GM12878 (cell line): ENCODE data around the gene RGS6. TPM values are rescaled to one million over a fixed set of nuclear protein-coding genes. Genes with fewer than 3 reads are reported as not detected.
A peak's percentile ranks its signal among the peaks of the same experiment; 100 is the strongest.

Experiments
- ATF2 ChIP-seq: IDR thresholded peaks from 2 replicates; pipeline ENCODE4 v1.6.1; 2012; ENCODE audit warnings: low read length, inconsistent platforms
- BRCA1 ChIP-seq: IDR thresholded peaks from 2 replicates; pipeline ENCODE4 v1.6.1; 2011; ENCODE audit warnings: low read depth, low read length, improper control_type of control experiment
- CEBPZ ChIP-seq: fragments of 150-350 bp; IDR thresholded peaks from 2 replicates; pipeline ENCODE4 v1.6.1; 2016; ENCODE audit warnings: low read depth, low read length
- CHD2 ChIP-seq: IDR thresholded peaks from 2 replicates; pipeline ENCODE4 v1.6.1; 2011; ENCODE audit warnings: low read depth, low read length, improper control_type of control experiment, borderline replicate concordance
- EED ChIP-seq: sonication (generic); IDR thresholded peaks from 2 replicates; pipeline ENCODE4 v1.6.1; 2016; ENCODE audit warnings: antibody characterized with exemption, low read depth
- EZH2 ChIP-seq: IDR thresholded peaks from 2 replicates; pipeline ENCODE4 v1.6.1; 2012; ENCODE audit warnings: low read depth, mild to moderate bottlenecking, control low read depth, inconsistent platforms, low read length, borderline replicate concordance; ENCODE audit not compliant: control insufficient read depth
- FOXM1 ChIP-seq: IDR thresholded peaks from 2 replicates; pipeline ENCODE4 v1.6.1; 2012; ENCODE audit warnings: low read depth, mild to moderate bottlenecking, inconsistent platforms, low read length, moderate library complexity
- HCFC1 ChIP-seq: fragments of 150-350 bp; IDR thresholded peaks from 2 replicates; pipeline ENCODE4 v1.6.1; 2014; ENCODE audit warnings: low read length
- HDGF ChIP-seq: fragments of 450-650 bp; IDR thresholded peaks from 2 replicates; pipeline ENCODE4 v1.6.1; 2016; ENCODE audit warnings: antibody characterized with exemption
- IRF4 ChIP-seq: IDR thresholded peaks from 2 replicates; pipeline ENCODE4 v1.6.1; 2011; ENCODE audit warnings: low read depth, low read length
- JUNB ChIP-seq: IDR thresholded peaks from 2 replicates; pipeline ENCODE4 v1.6.1; 2016; ENCODE audit warnings: antibody characterized with exemption, mild to moderate bottlenecking
- MEF2B ChIP-seq: fragments of 450-650 bp; IDR thresholded peaks from 2 replicates; pipeline ENCODE4 v1.6.1; 2018; ENCODE audit warnings: mild to moderate bottlenecking, moderate library complexity; ENCODE audit not compliant: partially characterized antibody, poor library complexity, severe bottlenecking
- MTA2 ChIP-seq: fragments of 450-650 bp; IDR thresholded peaks from 2 replicates; pipeline ENCODE4 v1.6.1; 2016; ENCODE audit warnings: low read depth, mild to moderate bottlenecking, moderate library complexity
- NR2C1 ChIP-seq: fragments of 450-650 bp; IDR thresholded peaks from 2 replicates; pipeline ENCODE4 v1.6.1; 2017; ENCODE audit warnings: antibody characterized with exemption, mild to moderate bottlenecking, moderate library complexity
- RAD21 ChIP-seq: IDR thresholded peaks from 2 replicates; pipeline ENCODE4 v1.6.1; 2011; ENCODE audit warnings: mild to moderate bottlenecking, low read depth, low read length, moderate library complexity; ENCODE audit not compliant: insufficient read depth
- RFX5 ChIP-seq: IDR thresholded peaks from 2 replicates; pipeline ENCODE4 v1.6.1; 2011; ENCODE audit warnings: low read depth, low read length, improper control_type of control experiment
- TCF12 ChIP-seq: IDR thresholded peaks from 2 replicates; pipeline ENCODE4 v1.6.1; 2011; ENCODE audit warnings: low read depth, mild to moderate bottlenecking, low read length
- USF1 ChIP-seq: IDR thresholded peaks from 2 replicates; pipeline ENCODE4 v1.6.1; 2011; ENCODE audit warnings: borderline replicate concordance, low read depth, mild to moderate bottlenecking, moderate library complexity, mixed read lengths, low read length; ENCODE audit not compliant: insufficient read depth; ENCODE audit errors: extremely low read length
- WRNIP1 ChIP-seq: IDR thresholded peaks from 2 replicates; pipeline ENCODE4 v1.6.1; 2011; ENCODE audit warnings: low read depth, low read length, improper control_type of control experiment, borderline replicate concordance
- YY1 ChIP-seq: IDR thresholded peaks from 2 replicates; pipeline ENCODE4 v1.6.1; 2011; ENCODE audit warnings: low read depth, mild to moderate bottlenecking, low read length
- ZBTB11 ChIP-seq: fragments of 450-650 bp; formaldehyde crosslinking; IDR thresholded peaks from 2 replicates; pipeline ENCODE4 v1.5.0; 2022; ENCODE audit warnings: mild to moderate bottlenecking, missing genetic modification characterization
- polyA plus RNA-seq, 11 experiments: library from polyadenylated mRNA; depleted of rRNA in 4 of 11; unstranded in 6 of 11; stranded (reverse) in 5 of 11; fragments of >200 nt; fragmentation: Nextera tagmentation in 4 of 11; fragmentation: Illumina TruSeq in 1 of 11; extraction: Ambion mirVana in 4 of 11; extraction: Trizol in 1 of 11; gene quantifications; 1 replicate in 1 of 11; 2 replicates in 10 of 11; pipeline versions ENCODE4 v1.2.1 to v1.2.3, GENCODE V29; 2011 to 2016; ENCODE audit warnings: inconsistent platforms in 2 of 11, missing spikeins in 2 of 11, low read depth in 1 of 11
- total RNA-seq, 4 experiments: library from RNA; depleted of rRNA in 3 of 4; stranded (reverse); fragments of >200 nt in 3 of 4; fragmentation: Illumina TruSeq in 1 of 4; extraction: Trizol in 1 of 4; gene quantifications; 2 replicates each; pipeline versions ENCODE4 v1.2.1 to v1.2.3, GENCODE V29; 2013 to 2021

Gene RGS6
- total and polyA plus RNA-seq, 10 of the 15 experiments (the other 5 are each of a cell fraction or from before 2014, with no cell fraction given), result 3.9 to 18.1 (median 12.4) TPM

- TF ChIP-seq EZH2 (no peak), RAD21 (no peak), RFX5 (no peak), IRF4 (no peak), HDGF (no peak), CEBPZ (no peak), EED (peak; percentile 37; the same call in 1 of the 2 replicates), BRCA1 (no peak), JUNB (peak; percentile 96), NR2C1 (no peak), MTA2 (0 out of 2 replicates have a peak, but pooled peaks have one; percentile 25), WRNIP1 (no peak), TCF12 (no peak), MEF2B (peak; percentile 50), ZBTB11 (CRISPR knock-in tag) (no peak), ATF2 (no peak), USF1 (no peak), CHD2 (no peak), YY1 (no peak), HCFC1 (no peak), FOXM1 (peak; percentile 51; the same call in 1 of the 2 replicates)
These were observed 91.2 kb downstream of the RGS6 start (continued) for GRCh38 chr14:72023128-72024042.
